ENCODE measurements around the gene MCC.

DNA sequence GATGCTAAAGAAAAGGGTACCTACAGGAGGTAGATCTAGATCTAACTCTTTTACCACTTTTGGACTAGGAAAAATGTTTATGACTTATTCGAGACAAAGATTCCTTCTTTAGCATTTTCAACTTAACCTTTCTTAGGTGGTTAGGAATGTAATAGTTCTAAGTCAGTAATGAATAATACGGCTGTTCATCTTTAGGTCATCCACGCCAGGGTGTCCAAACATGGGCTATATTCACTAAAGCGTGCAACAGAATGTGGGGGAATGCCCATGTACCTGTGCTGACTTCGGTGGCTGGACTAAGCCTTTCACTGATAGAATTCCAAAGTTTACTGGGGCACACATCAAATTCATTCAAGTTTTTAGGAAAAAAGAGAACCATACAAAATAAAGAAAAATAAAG, 218.2 kb downstream of the MCC start:
- TF ChIP-seq, protein P1, sequence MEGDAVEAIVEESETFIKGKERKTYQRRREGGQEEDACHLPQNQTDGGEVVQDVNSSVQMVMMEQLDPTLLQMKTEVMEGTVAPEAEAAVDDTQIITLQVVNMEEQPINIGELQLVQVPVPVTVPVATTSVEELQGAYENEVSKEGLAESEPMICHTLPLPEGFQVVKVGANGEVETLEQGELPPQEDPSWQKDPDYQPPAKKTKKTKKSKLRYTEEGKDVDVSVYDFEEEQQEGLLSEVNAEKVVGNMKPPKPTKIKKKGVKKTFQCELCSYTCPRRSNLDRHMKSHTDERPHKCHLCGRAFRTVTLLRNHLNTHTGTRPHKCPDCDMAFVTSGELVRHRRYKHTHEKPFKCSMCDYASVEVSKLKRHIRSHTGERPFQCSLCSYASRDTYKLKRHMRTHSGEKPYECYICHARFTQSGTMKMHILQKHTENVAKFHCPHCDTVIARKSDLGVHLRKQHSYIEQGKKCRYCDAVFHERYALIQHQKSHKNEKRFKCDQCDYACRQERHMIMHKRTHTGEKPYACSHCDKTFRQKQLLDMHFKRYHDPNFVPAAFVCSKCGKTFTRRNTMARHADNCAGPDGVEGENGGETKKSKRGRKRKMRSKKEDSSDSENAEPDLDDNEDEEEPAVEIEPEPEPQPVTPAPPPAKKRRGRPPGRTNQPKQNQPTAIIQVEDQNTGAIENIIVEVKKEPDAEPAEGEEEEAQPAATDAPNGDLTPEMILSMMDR (IDR thresholded peaks at IDR 0.05; ENCODE audit: insufficient read depth, low read depth, low read length) = no peak
- TF ChIP-seq EZH2 (IDR thresholded peaks at IDR 0.05; ENCODE audit: insufficient read depth, low read length) = no peak
